Measurements from ENCODE around the gene FEZ2. TPM values are rescaled to one million over a fixed set of nuclear protein-coding genes. Genes with fewer than 3 reads are reported as not detected.

Gene FEZ2
- total and polyA plus RNA-seq, 2 of the 8 experiments (the other 6 are each of a cell fraction or from before 2014, with no cell fraction given) = 7.5 to 16.4 TPM

- TF ChIP-seq GABPA (IDR thresholded peaks at IDR 0.05; ENCODE audit: borderline replicate concordance, insufficient read depth, low read length) (no peak), BACH1 (IDR thresholded peaks at IDR 0.05; ENCODE audit: low read length) (no peak), SIRT6 (IDR thresholded peaks at IDR 0.05; ENCODE audit: low read length) (no peak), CHD7 (IDR thresholded peaks at IDR 0.05; ENCODE audit: insufficient replicate concordance, low read length) (no peak)
Observed at GRCh38 chr2:36539631-36540030, 58.3 kb downstream of the FEZ2 start (continued).
